ENCODE measurements around the gene UNC13B.

DNA sequence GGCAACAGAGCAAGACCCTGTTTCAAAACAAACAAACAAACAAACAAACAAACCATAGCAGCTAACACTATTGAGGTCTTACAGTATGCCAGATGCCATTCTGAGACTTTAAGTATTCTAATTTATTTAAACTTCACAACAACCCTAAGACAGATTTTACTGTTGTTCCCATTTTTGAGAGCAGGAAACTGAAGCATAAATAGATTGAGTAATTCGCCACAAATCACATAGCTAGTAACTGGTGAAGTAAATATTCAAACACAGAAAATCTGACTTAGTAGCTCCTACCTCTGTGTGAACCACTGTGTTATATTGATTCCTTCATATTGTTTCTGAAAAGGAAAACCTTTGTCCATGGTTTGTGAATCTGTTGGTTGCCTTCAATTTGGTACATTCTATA is 98.4 kb downstream of the UNC13B start:
- TF ChIP-seq, protein P1, sequence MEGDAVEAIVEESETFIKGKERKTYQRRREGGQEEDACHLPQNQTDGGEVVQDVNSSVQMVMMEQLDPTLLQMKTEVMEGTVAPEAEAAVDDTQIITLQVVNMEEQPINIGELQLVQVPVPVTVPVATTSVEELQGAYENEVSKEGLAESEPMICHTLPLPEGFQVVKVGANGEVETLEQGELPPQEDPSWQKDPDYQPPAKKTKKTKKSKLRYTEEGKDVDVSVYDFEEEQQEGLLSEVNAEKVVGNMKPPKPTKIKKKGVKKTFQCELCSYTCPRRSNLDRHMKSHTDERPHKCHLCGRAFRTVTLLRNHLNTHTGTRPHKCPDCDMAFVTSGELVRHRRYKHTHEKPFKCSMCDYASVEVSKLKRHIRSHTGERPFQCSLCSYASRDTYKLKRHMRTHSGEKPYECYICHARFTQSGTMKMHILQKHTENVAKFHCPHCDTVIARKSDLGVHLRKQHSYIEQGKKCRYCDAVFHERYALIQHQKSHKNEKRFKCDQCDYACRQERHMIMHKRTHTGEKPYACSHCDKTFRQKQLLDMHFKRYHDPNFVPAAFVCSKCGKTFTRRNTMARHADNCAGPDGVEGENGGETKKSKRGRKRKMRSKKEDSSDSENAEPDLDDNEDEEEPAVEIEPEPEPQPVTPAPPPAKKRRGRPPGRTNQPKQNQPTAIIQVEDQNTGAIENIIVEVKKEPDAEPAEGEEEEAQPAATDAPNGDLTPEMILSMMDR (IDR thresholded peaks at IDR 0.05), result no peak
- TF ChIP-seq POLR2A (IDR thresholded peaks at IDR 0.05), result no peak
